IMR-90 (cell line): Measurements from ENCODE around the gene MTLN. TPM values are rescaled to one million over a fixed set of nuclear protein-coding genes. Genes with fewer than 3 reads are reported as not detected.

Experiments
- ATAC-seq: fragments of 200-7000 bp; cut with Tn5 transposase; 2 replicates; pipeline ENCODE4 v1.9.1; 2020; ENCODE audit warnings: low read depth, mild to moderate bottlenecking, moderate library complexity
- BruUV-seq: library from RNA; stranded (reverse); fragments of 400-500 nt; replicated peaks from 2 replicates; lab custom pipeline; 2021; lab: Mats Ljungman, UMichigan
- CTCF ChIA-PET: fragments of 300-600 bp; formaldehyde crosslinking; extraction: SDS; loops from one replicate; lab custom pipeline; 2021; ENCODE audit warnings: antibody characterized with exemption; lab: Yijun Ruan, JAX
- POLR2A ChIA-PET: fragments of 300-600 bp; sonication (Branson Sonifier 250); formaldehyde crosslinking; loops from one replicate; lab custom pipeline; 2022; ENCODE audit warnings: antibody characterized with exemption; ENCODE audit not compliant: unreplicated experiment; lab: Charles Lee
- DNase-seq: peaks from one replicate; pipeline ENCODE4 v3.0.0; 2013
- H2AFZ ChIP-seq: replicated peaks from 2 replicates; pipeline ENCODE3; 2013; ENCODE audit warnings: low read length, mild to moderate bottlenecking; ENCODE audit not compliant: poor library complexity
- H2AK5ac ChIP-seq: 2 replicates; pipeline ENCODE4 v1.6.1; 2013; ENCODE audit warnings: low read depth, low read length, inconsistent platforms
- H2AK9ac ChIP-seq: replicated peaks from 2 replicates; pipeline ENCODE3; 2013; ENCODE audit warnings: mild to moderate bottlenecking, low read depth, low read length, moderate library complexity; ENCODE audit not compliant: poor library complexity
- H2BK120ac ChIP-seq: 2 replicates; pipeline ENCODE4 v1.6.1; 2013; ENCODE audit warnings: low read depth, low read length, inconsistent platforms
- H2BK15ac ChIP-seq: 3 replicates; pipeline ENCODE4 v1.6.1; 2013; ENCODE audit warnings: low read depth, low read length, inconsistent platforms
- H2BK20ac ChIP-seq: 2 replicates; pipeline ENCODE4 v1.6.1; 2013; ENCODE audit warnings: low read depth, mild to moderate bottlenecking, inconsistent platforms, low read length, moderate library complexity
- H2BK5ac ChIP-seq: 2 replicates; pipeline ENCODE4 v1.6.1; 2013; ENCODE audit warnings: mild to moderate bottlenecking, low read depth, low read length, inconsistent platforms; ENCODE audit not compliant: poor library complexity, severe bottlenecking
- H3K14ac ChIP-seq: replicated peaks from 2 replicates; pipeline ENCODE4 v1.6.1; 2013; ENCODE audit warnings: low read depth, low read length, inconsistent platforms
- H3K18ac ChIP-seq: 2 replicates; pipeline ENCODE4 v1.6.1; 2013; ENCODE audit warnings: low read depth, low read length, control low read depth
- H3K23ac ChIP-seq: 2 replicates; pipeline ENCODE4 v1.6.1; 2013; ENCODE audit warnings: low read depth, low read length, inconsistent platforms
- H3K27ac ChIP-seq: 2 replicates; pipeline ENCODE4 v1.5.1; 2013; ENCODE audit warnings: mild to moderate bottlenecking, control low read depth, low read length; ENCODE audit not compliant: insufficient read depth
- H3K27me3 ChIP-seq: 2 replicates; pipeline ENCODE4 v1.6.1; 2013; ENCODE audit warnings: low read length; ENCODE audit not compliant: control insufficient read depth, insufficient read depth
- H3K36me3 ChIP-seq: 2 replicates; pipeline ENCODE4 v1.6.1; 2013; ENCODE audit warnings: low read length, mixed read lengths; ENCODE audit not compliant: control insufficient read depth, insufficient read depth
- H3K4ac ChIP-seq: 2 replicates; pipeline ENCODE4 v1.6.1; 2013; ENCODE audit warnings: low read depth, low read length, inconsistent platforms
- H3K4me1 ChIP-seq: 2 replicates; pipeline ENCODE4 v1.6.1; 2013; ENCODE audit warnings: low read length, mixed read lengths; ENCODE audit not compliant: control insufficient read depth, insufficient read depth
- H3K4me2 ChIP-seq: 2 replicates; pipeline ENCODE4 v1.6.1; 2013; ENCODE audit warnings: low read depth, mild to moderate bottlenecking, control low read depth, low read length, moderate library complexity
- H3K4me3 ChIP-seq: 2 replicates; pipeline ENCODE4 v1.5.1; 2013; ENCODE audit warnings: low read depth, mild to moderate bottlenecking, control low read depth, low read length, moderate library complexity; ENCODE audit not compliant: insufficient read depth
- H3K56ac ChIP-seq: 2 replicates; pipeline ENCODE4 v1.6.1; 2013; ENCODE audit warnings: low read length, inconsistent platforms; ENCODE audit not compliant: insufficient read depth; ENCODE audit errors: extremely low read depth
- H3K79me1 ChIP-seq, 2 experiments: 2 replicates each; pipeline ENCODE4 v1.6.1; 2013; ENCODE audit warnings: low read length in 2 of 2, inconsistent platforms in 1 of 2, low read depth in 1 of 2
- H3K9ac ChIP-seq: 2 replicates; pipeline ENCODE4 v1.6.1; 2013; ENCODE audit warnings: low read depth, low read length, control low read depth
- H3K9me1 ChIP-seq: 2 replicates; pipeline ENCODE4 v1.6.1; 2013; ENCODE audit warnings: low read length, inconsistent platforms; ENCODE audit not compliant: insufficient read depth
- H3K9me3 ChIP-seq: 2 replicates; pipeline ENCODE4 v1.6.1; 2013; ENCODE audit warnings: low read length; ENCODE audit not compliant: control insufficient read depth, insufficient read depth
- H4K20me1 ChIP-seq: 2 replicates; pipeline ENCODE4 v1.6.1; 2013; ENCODE audit warnings: low read length, inconsistent platforms; ENCODE audit not compliant: insufficient read depth
- H4K5ac ChIP-seq: 2 replicates; pipeline ENCODE4 v1.6.1; 2013; ENCODE audit warnings: mild to moderate bottlenecking, low read depth, low read length, control low read depth
- H4K8ac ChIP-seq, 2 experiments: 2 replicates each; pipeline ENCODE4 v1.6.1; 2013; ENCODE audit warnings: low read depth in 2 of 2, low read length in 2 of 2, control low read depth in 1 of 2, inconsistent platforms in 1 of 2
- H4K91ac ChIP-seq: 2 replicates; pipeline ENCODE4 v1.6.1; 2013; ENCODE audit warnings: low read depth, low read length, inconsistent platforms; ENCODE audit not compliant: insufficient read depth
- BHLHE40 ChIP-seq: fragments of 150-350 bp; IDR thresholded peaks from 2 replicates; pipeline ENCODE4 v1.6.1; 2016; ENCODE audit warnings: mild to moderate bottlenecking, low read depth, low read length
- CEBPB ChIP-seq: IDR thresholded peaks from 2 replicates; pipeline ENCODE4 v1.6.1; 2012; ENCODE audit warnings: low read depth, low read length, improper control_type of control experiment
- CHD1 ChIP-seq: IDR thresholded peaks from 2 replicates; pipeline ENCODE4 v1.6.1; 2012; ENCODE audit warnings: low read depth, low read length, improper control_type of control experiment
- CTCF ChIP-seq: conservative IDR thresholded peaks from 2 replicates; pipeline ENCODE4 v1.5.1; 2012; ENCODE audit warnings: mild to moderate bottlenecking, low read depth, low read length, improper control_type of control experiment
- ELK1 ChIP-seq: fragments of 150-350 bp; IDR thresholded peaks from 2 replicates; pipeline ENCODE4 v1.6.1; 2016; ENCODE audit warnings: low read depth, mild to moderate bottlenecking, low read length, moderate library complexity, borderline replicate concordance
- FOS ChIP-seq: fragments of 150-350 bp; IDR thresholded peaks from 2 replicates; pipeline ENCODE4 v1.6.1; 2016; ENCODE audit warnings: low read depth, low read length
- MAFK ChIP-seq: IDR thresholded peaks from 2 replicates; pipeline ENCODE4 v1.6.1; 2012; ENCODE audit warnings: low read depth, low read length, improper control_type of control experiment
- MAZ ChIP-seq: IDR thresholded peaks from 2 replicates; pipeline ENCODE4 v1.6.1; 2012; ENCODE audit warnings: low read depth, mild to moderate bottlenecking, low read length, improper control_type of control experiment, moderate library complexity, borderline replicate concordance
- MXI1 ChIP-seq: IDR thresholded peaks from 2 replicates; pipeline ENCODE4 v1.6.1; 2012; ENCODE audit warnings: low read depth, mild to moderate bottlenecking, low read length, moderate library complexity, borderline replicate concordance
- NFE2L2 ChIP-seq: fragments of 150-350 bp; IDR thresholded peaks from 2 replicates; pipeline ENCODE4 v1.6.1; 2016; ENCODE audit warnings: low read depth, mild to moderate bottlenecking, low read length
- POLR2A ChIP-seq: IDR thresholded peaks from 2 replicates; pipeline ENCODE4 v1.6.1; 2012; ENCODE audit warnings: mild to moderate bottlenecking, low read depth, low read length
- RAD21 ChIP-seq: IDR thresholded peaks from 2 replicates; pipeline ENCODE4 v1.6.1; 2012; ENCODE audit warnings: low read length, improper control_type of control experiment
- RCOR1 ChIP-seq: IDR thresholded peaks from 2 replicates; pipeline ENCODE4 v1.6.1; 2012; ENCODE audit warnings: mild to moderate bottlenecking, low read length, improper control_type of control experiment; ENCODE audit not compliant: insufficient replicate concordance
- RFX5 ChIP-seq: IDR thresholded peaks from 2 replicates; pipeline ENCODE4 v1.8.0; 2012; ENCODE audit warnings: low read depth, mild to moderate bottlenecking, low read length, moderate library complexity
- SMC3 ChIP-seq: fragments of 150-350 bp; IDR thresholded peaks from 2 replicates; pipeline ENCODE4 v1.6.1; 2016; ENCODE audit warnings: low read depth, mild to moderate bottlenecking, antibody characterized with exemption, low read length, moderate library complexity
- USF2 ChIP-seq: fragments of 150-350 bp; IDR thresholded peaks from 2 replicates; pipeline ENCODE4 v1.6.1; 2017; ENCODE audit warnings: mild to moderate bottlenecking, antibody characterized with exemption, low read length, low read depth
- WGBS, 2 experiments: methylation state at CpG; one replicate each; pipeline versions ENCODE4 v1.1.5 to v1.1.7; 2013; ENCODE audit warnings: missing lambda C conversion rate in 2 of 2; ENCODE audit not compliant: insufficient read length in 1 of 2; ENCODE audit errors: extremely low coverage in 2 of 2; 5-methylcytosine and 5-hydroxymethylcytosine counted together
- dilution Hi-C: fragments of 300-500 bp; cut with HindIII; formaldehyde crosslinking; loops from one replicate; pipeline ENCODE4 v1.14.3; 2018; ENCODE audit warnings: low sequenced_read_pairs; ENCODE audit not compliant: unreplicated experiment
- in situ Hi-C: fragments of 300-500 bp; cut with MboI; formaldehyde crosslinking; loops from 3 replicates; pipeline ENCODE4 v1.14.3; 2019; ENCODE audit warnings: low sequenced_read_pairs, inconsistent platforms, mixed read lengths
- intact Hi-C: fragments of 100-400 bp; cut with micrococcal nuclease; formaldehyde crosslinking; loops from 2 replicates; pipeline ENCODE4 v1.10.0; 2022
- polyA plus RNA-seq, 3 experiments: library from polyadenylated mRNA; depleted of rRNA; stranded (reverse); fragments of >200 nt; gene quantifications; 2 replicates each; pipeline ENCODE4 v1.2.3, GENCODE V29; 2012; ENCODE audit warnings: low replicate concordance in 1 of 3
- total RNA-seq: library from RNA; depleted of rRNA; stranded (reverse); fragments of >200 nt; gene quantifications from 2 replicates; pipeline ENCODE4 v1.2.3, GENCODE V29; 2012

MTLN gene
- total and polyA plus RNA-seq, 2 of the 4 experiments (the other 2 are of a cell fraction), result 13.5 to 14.5 TPM

GRCh38 chr2:110170102-110170501 is 42.2 kb downstream of the MTLN start:
- no peak overlapping the region for H3K23ac ChIP-seq
- no peak overlapping the region for H4K5ac ChIP-seq
- dilution Hi-C loops, result no loop called here
- TF ChIP-seq USF2 (no peak), POLR2A (no peak), SMC3 (no peak), CTCF (no peak), MAFK (no peak), FOS (no peak), BHLHE40 (no peak), MXI1 (no peak), RFX5 (no peak), RAD21 (no peak), MAZ (no peak), CHD1 (no peak), RCOR1 (no peak), ELK1 (no peak), NFE2L2 (no peak), CEBPB (no peak)
- H3K27ac ChIP-seq, result no peak overlapping the region
- no peak overlapping the region for H3K56ac ChIP-seq
- H3K36me3 ChIP-seq, result no peaks in the 10 kb centered on the region
- H2AFZ ChIP-seq, result no peak overlapping the region
- ATAC-seq (no peak), DNase-seq (no peak)
- no peak overlapping the region for H2AK5ac ChIP-seq
- H3K4ac ChIP-seq, result no peak overlapping the region
- no peak overlapping the region for H2BK120ac ChIP-seq
- H3K79me1 ChIP-seq, result no peaks in the 10 kb centered on the region
- ChIA-PET POLR2A (no interaction called here), CTCF (no interaction called here)
- H2BK5ac ChIP-seq, result no peak overlapping the region
- no peak overlapping the region for H3K18ac ChIP-seq
- H3K27me3 ChIP-seq, result no peaks in the 10 kb centered on the region
- BruUV-seq, result no TSS peak
- H3K9me3 ChIP-seq, result no peaks in the 10 kb centered on the region
- no peaks in the 10 kb centered on the region for H3K9me1 ChIP-seq
- intact Hi-C loops, result no loop called here
- no peak overlapping the region for H2BK20ac ChIP-seq
- 100% methylated on average over 1 of the region's 3 CpGs; no CpG with 5 or more reads in 1 of the 2 experiments for WGBS, 2 experiments
- H2BK15ac ChIP-seq, result no peak overlapping the region
- no peak overlapping the region for H4K8ac ChIP-seq
- no peak overlapping the region for H3K9ac ChIP-seq
- no peak overlapping the region for H3K4me3 ChIP-seq
- H3K4me2 ChIP-seq, result no peak overlapping the region
- in situ Hi-C loops, result no loop called here
- no peak overlapping the region for H3K14ac ChIP-seq
- H4K20me1 ChIP-seq, result no peaks in the 10 kb centered on the region
- H4K91ac ChIP-seq, result no peak overlapping the region
- H2AK9ac ChIP-seq, result no peak overlapping the region
- H3K4me1 ChIP-seq, result no peaks in the 10 kb centered on the region
